Osteoblast (primary cell): ENCODE data around the gene CSDE1. TPM values are rescaled to one million over a fixed set of nuclear protein-coding genes. Genes with fewer than 3 reads are reported as not detected.

Experiments
- DNase-seq: peaks from one replicate; pipeline ENCODE4 v3.0.0; 2011; ENCODE audit warnings: low spot score, mixed read lengths; ENCODE audit not compliant: insufficient read length; ENCODE audit errors: missing footprints
- H2AFZ ChIP-seq: 2 replicates; pipeline ENCODE4 v1.6.0; 2011; ENCODE audit warnings: mild to moderate bottlenecking, low read length
- H3K27ac ChIP-seq: 2 replicates; pipeline ENCODE4 v1.5.1; 2011; ENCODE audit warnings: mild to moderate bottlenecking, low read depth, low read length, moderate library complexity
- H3K27me3 ChIP-seq: 2 replicates; pipeline ENCODE4 v1.6.0; 2012; ENCODE audit warnings: mild to moderate bottlenecking, control low read depth, inconsistent platforms, low read length, moderate library complexity; ENCODE audit not compliant: insufficient read depth
- H3K36me3 ChIP-seq: 2 replicates; pipeline ENCODE4 v1.5.1; 2011; ENCODE audit warnings: mild to moderate bottlenecking, low read length, control low read depth, moderate library complexity; ENCODE audit not compliant: insufficient read depth
- H3K4me1 ChIP-seq: 2 replicates; pipeline ENCODE4 v1.5.1; 2011; ENCODE audit warnings: mild to moderate bottlenecking, low read length, control low read depth, moderate library complexity; ENCODE audit not compliant: insufficient read depth
- H3K4me2 ChIP-seq: 2 replicates; pipeline ENCODE4 v1.6.0; 2011; ENCODE audit warnings: mild to moderate bottlenecking, low read length; ENCODE audit not compliant: insufficient read depth
- H3K4me3 ChIP-seq: fragments of 200-600 bp; sonication (generic); 3 replicates; pipeline ENCODE4 v1.5.1; 2012; ENCODE audit warnings: mild to moderate bottlenecking, low read length, inconsistent platforms; ENCODE audit not compliant: insufficient read depth
- H3K79me2 ChIP-seq: 2 replicates; pipeline ENCODE4 v1.6.0; 2012; ENCODE audit warnings: mild to moderate bottlenecking, low read length, control low read depth, inconsistent platforms; ENCODE audit not compliant: insufficient read depth
- H3K9me3 ChIP-seq: 2 replicates; pipeline ENCODE4 v1.5.1; 2011; ENCODE audit warnings: low read depth, low read length, control low read depth
- H4K20me1 ChIP-seq: 2 replicates; pipeline ENCODE4 v1.6.0; 2012; ENCODE audit warnings: mild to moderate bottlenecking, low read length, control low read depth; ENCODE audit not compliant: insufficient read depth
- CTCF ChIP-seq: IDR thresholded peaks from 2 replicates; pipeline ENCODE4 v1.5.1; 2011; ENCODE audit warnings: mild to moderate bottlenecking, low read depth, low read length, moderate library complexity; ENCODE audit errors: extremely low read depth
- total RNA-seq: library from RNA; depleted of rRNA; stranded (reverse); fragments of >200 nt; gene quantifications from 2 replicates; pipeline ENCODE4 v1.2.3, GENCODE V29; 2012

The CSDE1 gene
- total RNA-seq, 1 donor = 599 TPM

GRCh38 chr1:114710360-114710759, 47.4 kb downstream of the CSDE1 start:
- no peak overlapping the region for H3K4me3 ChIP-seq
- TF ChIP-seq CTCF = no peak
- H3K27ac ChIP-seq = no peak overlapping the region
- peaks cover 81% of the 10 kb centered on the region for H3K36me3 ChIP-seq
- peaks cover 2% of the 10 kb centered on the region for H3K4me1 ChIP-seq
- DNase-seq = no peak
- no peak overlapping the region for H3K4me2 ChIP-seq
- peaks cover 34% of the 10 kb centered on the region for H3K79me2 ChIP-seq
- no peaks in the 10 kb centered on the region for H3K9me3 ChIP-seq
- H4K20me1 ChIP-seq = no peaks in the 10 kb centered on the region
- no peaks in the 10 kb centered on the region for H3K27me3 ChIP-seq
- H2AFZ ChIP-seq = no peak overlapping the region

DNA sequence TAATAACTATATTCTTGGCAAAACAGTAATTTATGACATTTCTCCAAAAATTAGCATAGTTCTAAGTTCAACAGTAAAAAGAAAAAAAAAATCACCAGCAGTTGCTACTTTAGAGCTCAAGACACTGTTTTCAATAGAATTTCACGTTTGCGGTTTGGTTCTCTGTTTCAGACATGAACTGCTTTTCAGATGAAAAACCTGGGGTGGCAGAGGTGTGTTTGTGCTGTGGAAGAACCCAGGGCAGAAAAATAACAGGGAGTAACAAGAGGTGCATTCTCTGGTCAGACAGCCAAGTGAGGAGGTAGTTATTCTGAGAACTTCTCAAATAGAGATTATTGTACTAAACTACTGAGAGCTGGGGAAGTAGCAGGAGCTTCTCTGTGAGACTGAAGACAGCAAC, 50.2 kb downstream of the CSDE1 start:
- DNase-seq = no peak

GRCh38 chr1:114703242-114703641, 54.5 kb downstream of the CSDE1 start:
- no peaks in the 10 kb centered on the region for H3K79me2 ChIP-seq
- no peak for DNase-seq
- no peaks in the 10 kb centered on the region for H4K20me1 ChIP-seq
- H3K27me3 ChIP-seq = no peaks in the 10 kb centered on the region
- H3K4me2 ChIP-seq = no peak overlapping the region
- H3K4me3 ChIP-seq = no peak overlapping the region
- no peak overlapping the region for H3K27ac ChIP-seq
- no peak overlapping the region for H2AFZ ChIP-seq
- peaks cover 25% of the 10 kb centered on the region for H3K36me3 ChIP-seq
- no peaks in the 10 kb centered on the region for H3K4me1 ChIP-seq
- no peak for TF ChIP-seq CTCF
- H3K9me3 ChIP-seq = no peaks in the 10 kb centered on the region

More for the DNA sequence above, 50.2 kb downstream of the CSDE1 start:
- no peak for TF ChIP-seq CTCF
- Histone ChIP-seq H2AFZ (no peak overlapping the region), H4K20me1 (no peaks in the 10 kb centered on the region), H3K4me3 (no peak overlapping the region), H3K4me2 (no peak overlapping the region), H3K27me3 (no peaks in the 10 kb centered on the region), H3K36me3 (peaks cover 60% of the 10 kb centered on the region), H3K79me2 (peaks cover 11% of the 10 kb centered on the region), H3K4me1 (no peaks in the 10 kb centered on the region), H3K9me3 (no peaks in the 10 kb centered on the region), H3K27ac (no peak overlapping the region)

DNA sequence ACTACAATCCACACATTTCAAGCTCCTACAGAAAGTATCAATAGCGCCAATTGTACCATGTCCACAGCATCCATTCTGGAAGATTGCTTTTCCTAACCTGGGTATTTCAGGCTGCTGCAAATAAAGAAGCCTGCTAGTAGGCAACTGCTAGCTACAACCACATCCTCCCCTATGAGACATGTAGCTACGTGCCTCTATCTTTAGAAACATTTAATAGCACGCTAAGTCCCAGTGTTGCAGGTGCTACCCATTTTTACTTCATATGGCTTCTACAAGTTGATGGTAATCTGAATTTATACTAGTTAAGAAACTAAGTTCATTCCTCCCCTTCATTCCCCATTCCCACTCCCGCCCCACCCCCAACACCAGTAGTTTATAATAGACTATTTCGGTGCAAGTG, 55.0 kb downstream of the CSDE1 start:
- no peak for DNase-seq
- no peak for TF ChIP-seq CTCF
- H3K9me3 ChIP-seq = no peaks in the 10 kb centered on the region
- H3K27me3 ChIP-seq = no peaks in the 10 kb centered on the region
- H3K36me3 ChIP-seq = peaks cover 19% of the 10 kb centered on the region
- H3K4me3 ChIP-seq = no peak overlapping the region
- no peak overlapping the region for H3K27ac ChIP-seq
- H4K20me1 ChIP-seq = no peaks in the 10 kb centered on the region
- H3K79me2 ChIP-seq = no peaks in the 10 kb centered on the region
- no peak overlapping the region for H2AFZ ChIP-seq
- H3K4me1 ChIP-seq = no peaks in the 10 kb centered on the region
- no peak overlapping the region for H3K4me2 ChIP-seq
